ENCODE results near the gene ZBBX.

Gene ZBBX

GRCh38 chr3:167241048-167241845, 138.8 kb downstream of the ZBBX start:
- Histone ChIP-seq H3K36me3 (no peaks in the 10 kb centered on the region), H3K4me3 (ENCODE audit: low read depth in 1 of 2, low read length in 1 of 2) (no peak overlapping the region), H3K27me3 (no peaks in the 10 kb centered on the region), H3K27ac (no peak overlapping the region), H3K4me1 (ENCODE audit: control insufficient read depth in 1 of 2, insufficient read depth in 1 of 2, low read depth in 1 of 2, low read length in 1 of 2) (no peaks in the 10 kb centered on the region), H3K9me3 (no peaks in the 10 kb centered on the region)
- TF ChIP-seq CTCF (IDR thresholded peaks at IDR 0.05) = no peak

DNA sequence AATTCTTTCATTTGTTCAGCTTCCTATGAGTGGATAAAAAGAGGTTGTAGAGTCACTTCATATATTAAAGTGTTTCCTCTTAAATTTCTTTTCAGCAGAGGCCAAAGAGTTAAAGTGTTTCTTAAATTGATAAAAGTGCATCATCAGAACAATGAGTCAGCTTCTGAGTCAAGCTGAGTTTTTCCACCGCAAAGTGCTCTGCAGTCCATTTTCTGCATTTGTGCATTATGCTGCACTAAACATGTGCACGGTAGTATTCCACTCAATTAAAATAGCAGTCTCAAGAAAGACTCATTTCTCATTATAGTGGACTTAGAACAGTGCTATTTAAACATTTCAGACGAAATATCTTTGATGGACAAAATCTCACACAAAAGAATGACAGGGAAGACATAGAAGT, 152.0 kb downstream of the ZBBX start:
- no peaks in the 10 kb centered on the region for H3K4me1 ChIP-seq (ENCODE audit: control insufficient read depth in 1 of 2, insufficient read depth in 1 of 2, low read depth in 1 of 2, low read length in 1 of 2)
- no peaks in the 10 kb centered on the region for H3K27me3 ChIP-seq
- H3K27ac ChIP-seq = no peak overlapping the region
- no peaks in the 10 kb centered on the region for H3K9me3 ChIP-seq
- H3K36me3 ChIP-seq = no peaks in the 10 kb centered on the region
- H3K4me3 ChIP-seq (ENCODE audit: low read depth in 1 of 2, low read length in 1 of 2) = no peak overlapping the region
- no peak for TF ChIP-seq CTCF (IDR thresholded peaks at IDR 0.05)

- TF ChIP-seq CTCF (IDR thresholded peaks at IDR 0.05) = no peak
- no peaks in the 10 kb centered on the region for H3K9me3 ChIP-seq
- no peaks in the 10 kb centered on the region for H3K27me3 ChIP-seq
- no peaks in the 10 kb centered on the region for H3K36me3 ChIP-seq
- no peak overlapping the region for H3K4me3 ChIP-seq (ENCODE audit: low read depth in 1 of 2, low read length in 1 of 2)
- H3K4me1 ChIP-seq (ENCODE audit: control insufficient read depth in 1 of 2, insufficient read depth in 1 of 2, low read depth in 1 of 2, low read length in 1 of 2) = no peaks in the 10 kb centered on the region
- no peak overlapping the region for H3K27ac ChIP-seq
These were observed 154.3 kb downstream of the ZBBX start for GRCh38 chr3:167225821-167226220.

GRCh38 chr3:167209011-167209410, 171.1 kb downstream of the ZBBX start:
- no peaks in the 10 kb centered on the region for H3K27me3 ChIP-seq
- no peaks in the 10 kb centered on the region for H3K9me3 ChIP-seq
- H3K4me1 ChIP-seq (ENCODE audit: control insufficient read depth in 1 of 2, insufficient read depth in 1 of 2, low read depth in 1 of 2, low read length in 1 of 2) = no peaks in the 10 kb centered on the region
- no peaks in the 10 kb centered on the region for H3K36me3 ChIP-seq
- no peak overlapping the region for H3K27ac ChIP-seq
- TF ChIP-seq CTCF (IDR thresholded peaks at IDR 0.05) = no peak
- no peak overlapping the region for H3K4me3 ChIP-seq (ENCODE audit: low read depth in 1 of 2, low read length in 1 of 2)

GRCh38 chr3:167203062-167203461, 177.0 kb downstream of the ZBBX start:
- no peaks in the 10 kb centered on the region for H3K36me3 ChIP-seq
- no peaks in the 10 kb centered on the region for H3K9me3 ChIP-seq
- no peaks in the 10 kb centered on the region for H3K4me1 ChIP-seq (ENCODE audit: control insufficient read depth in 1 of 2, insufficient read depth in 1 of 2, low read depth in 1 of 2, low read length in 1 of 2)
- no peak overlapping the region for H3K27ac ChIP-seq
- no peak for TF ChIP-seq CTCF (IDR thresholded peaks at IDR 0.05)
- H3K4me3 ChIP-seq (ENCODE audit: low read depth in 1 of 2, low read length in 1 of 2) = no peak overlapping the region
- H3K27me3 ChIP-seq = no peaks in the 10 kb centered on the region
